Heart left ventricle (tissue), 16 donors: Measurements from ENCODE around the gene ARHGAP24. TPM values are rescaled to one million over a fixed set of nuclear protein-coding genes. Genes with fewer than 3 reads are reported as not detected.

Source experiments
- ATAC-seq, 4 donors: fragments of 200-7000 bp; cut with Tn5 transposase; one replicate each; pipeline ENCODE4 v1.9.1; 2020 to 2022; ENCODE audit warnings: moderate library complexity in 4 of 4, mild to moderate bottlenecking in 3 of 4, moderate number of reproducible peaks in 1 of 4
- DNase-seq, 5 donors: peaks; one replicate each; pipeline ENCODE4 v3.0.0-alpha.2; 2020
- H3K27ac ChIP-seq, 12 donors: fragments of 200-600 bp; sonication (generic) in 4 of 12; one replicate each; pipeline versions ENCODE4 v1.5.0 to v1.8.0; 2016 to 2022; ENCODE audit warnings: mild to moderate bottlenecking in 2 of 12
- H3K27me3 ChIP-seq, 9 donors: fragments of 200-600 bp; sonication (generic) in 2 of 9; one replicate each; pipeline versions ENCODE4 v1.5.1 to v1.8.0; 2016 to 2022; ENCODE audit warnings: mild to moderate bottlenecking in 3 of 9
- H3K36me3 ChIP-seq, 9 donors: fragments of 200-600 bp; sonication (generic) in 2 of 9; one replicate each; pipeline versions ENCODE4 v1.5.0 to v1.8.0; 2018 to 2022; ENCODE audit warnings: mild to moderate bottlenecking in 2 of 9
- H3K4me1 ChIP-seq, 12 donors: fragments of 200-600 bp; sonication (generic) in 4 of 12; one replicate each; pipeline versions ENCODE4 v1.5.0 to v1.8.0; 2016 to 2022; ENCODE audit warnings: mild to moderate bottlenecking in 3 of 12
- H3K4me3 ChIP-seq, 12 donors: fragments of 200-600 bp; sonication (generic) in 4 of 12; one replicate each; pipeline versions ENCODE4 v1.5.0 to v1.8.0; 2017 to 2022; ENCODE audit warnings: mild to moderate bottlenecking in 9 of 12, moderate library complexity in 4 of 12
- H3K9me3 ChIP-seq, 12 donors: fragments of 200-600 bp; sonication (generic) in 4 of 12; one replicate each; pipeline versions ENCODE4 v1.5.0 to v1.8.0; 2016 to 2022; ENCODE audit warnings: mild to moderate bottlenecking in 1 of 12
- POLR2A ChIP-seq, 2 donors: fragments of 450-650 bp; IDR thresholded peaks; one replicate each; pipeline ENCODE4 v1.6.1; 2017; ENCODE audit warnings: antibody characterized with exemption in 2 of 2, mild to moderate bottlenecking in 2 of 2, moderate library complexity in 2 of 2
- WGBS, 4 donors: extraction: QIAGEN DNeasy Blood & Tissue Kit in 2 of 4; methylation state at CpG; one replicate each; pipeline versions ENCODE4 v1.1.5 to v1.1.7; 2013 to 2018; 5-methylcytosine and 5-hydroxymethylcytosine counted together
- intact Hi-C, 10 donors: fragments of 100-400 bp; cut with DNase I; formaldehyde crosslinking; loops; one replicate each; pipeline versions ENCODE4 v1.11.1 to v1.14.2; 2022
- polyA plus RNA-seq, 2 donors: library from polyadenylated mRNA; stranded (reverse); fragments of 200-250 nt; gene quantifications; one replicate each; pipeline ENCODE4 v1.2.3, GENCODE V29; 2013
- total RNA-seq, 9 donors: library from RNA; depleted of rRNA in 2 of 9; stranded (reverse); fragments of >200 nt in 2 of 9; fragmentation: NEBNext Ultra II Directional in 3 of 9; extraction: Animal tissue kit (Norgen Biotek cat#: 25700) in 3 of 9; gene quantifications; one replicate each; pipeline versions ENCODE4 v1.1.0 to v1.2.4, GENCODE V29; 2016 to 2023
- TF ChIP-seq, protein P1 (sequence below), 12 donors: fragments of 200-600 bp; sonication (generic) in 4 of 12; IDR thresholded peaks; one replicate each; pipeline versions ENCODE4 v1.5.0 to v1.8.0; 2018 to 2022; ENCODE audit warnings: antibody characterized with exemption in 12 of 12, mild to moderate bottlenecking in 5 of 12
- donor health status: ischemic (EF 13 %, LVEDD 7.1; RV severe dilation, severe dysfunction).
- donor health status: healthy with polysubstance abuse.
- donor health status: DM: no; HTN: yes; CAD: no.
- donor health status: DM: no; HTN: no; CAD: no.
- donor health status: ischemic (EF 25% LVEDD 6.9; RV normal size, moderate dysfunction).
- donor health status: ischemic (EF 25% LVEDD 5.7; RV mildly dilated, moderate dysfunction).
- donor health status: healthy.
- donor health status: DM: yes; HTN: yes; CAD: no.
- donor health status: ischemic (EF 35%, LVEDD 5.7; RV mildly dilated, moderate dysfunction).
- donor health status: nonischemic (EF 11% LVEDD 7.7; RV severe dilation, severe dysfunction).
- donor health status: DM: yes; HTN: yes; CAD: no.
- donor health status: PGD.
- donor health status: ischemic (EF 29% LVEDD 5.4; RV normal size, mild dysfunction).
- donor health status: nonischemic (EF 23%, LVEDD 6.1; RV moderate dilation, normal function).

ARHGAP24 gene
- total and polyA plus RNA-seq, 11 donors: 4.5 to 36.9 (median 18.9) TPM

DNA sequence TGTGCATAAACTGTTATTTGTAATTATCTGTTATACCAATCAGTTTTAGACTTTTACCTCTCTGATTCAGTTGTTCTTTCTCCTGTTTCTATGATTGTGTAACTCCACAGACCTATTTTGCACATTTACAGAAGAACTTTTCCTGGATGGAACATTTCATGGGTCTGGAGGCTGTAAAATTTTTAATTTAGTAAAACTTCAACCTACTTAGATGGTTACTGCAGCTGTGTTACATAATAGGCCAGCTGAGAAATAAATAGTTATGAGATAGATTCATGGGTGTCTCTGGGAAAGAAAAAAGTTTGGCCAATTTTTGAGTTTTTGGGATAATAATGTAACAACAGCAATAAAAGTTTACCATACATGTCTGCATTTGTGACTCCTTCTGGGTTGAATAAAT lies 253.5 kb downstream of the ARHGAP24 start:
- TF ChIP-seq POLR2A (IDR thresholded peaks at IDR 0.05): no peak
- TF ChIP-seq, protein P1, sequence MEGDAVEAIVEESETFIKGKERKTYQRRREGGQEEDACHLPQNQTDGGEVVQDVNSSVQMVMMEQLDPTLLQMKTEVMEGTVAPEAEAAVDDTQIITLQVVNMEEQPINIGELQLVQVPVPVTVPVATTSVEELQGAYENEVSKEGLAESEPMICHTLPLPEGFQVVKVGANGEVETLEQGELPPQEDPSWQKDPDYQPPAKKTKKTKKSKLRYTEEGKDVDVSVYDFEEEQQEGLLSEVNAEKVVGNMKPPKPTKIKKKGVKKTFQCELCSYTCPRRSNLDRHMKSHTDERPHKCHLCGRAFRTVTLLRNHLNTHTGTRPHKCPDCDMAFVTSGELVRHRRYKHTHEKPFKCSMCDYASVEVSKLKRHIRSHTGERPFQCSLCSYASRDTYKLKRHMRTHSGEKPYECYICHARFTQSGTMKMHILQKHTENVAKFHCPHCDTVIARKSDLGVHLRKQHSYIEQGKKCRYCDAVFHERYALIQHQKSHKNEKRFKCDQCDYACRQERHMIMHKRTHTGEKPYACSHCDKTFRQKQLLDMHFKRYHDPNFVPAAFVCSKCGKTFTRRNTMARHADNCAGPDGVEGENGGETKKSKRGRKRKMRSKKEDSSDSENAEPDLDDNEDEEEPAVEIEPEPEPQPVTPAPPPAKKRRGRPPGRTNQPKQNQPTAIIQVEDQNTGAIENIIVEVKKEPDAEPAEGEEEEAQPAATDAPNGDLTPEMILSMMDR (IDR thresholded peaks at IDR 0.05): no peak
- intact Hi-C loops: loop anchor here in 2 of 10 donors (5.0 to 10.0 kb wide), 2 partner anchors 131 to 134 kb away; no protein-coding TSS in a partner anchor

DNA sequence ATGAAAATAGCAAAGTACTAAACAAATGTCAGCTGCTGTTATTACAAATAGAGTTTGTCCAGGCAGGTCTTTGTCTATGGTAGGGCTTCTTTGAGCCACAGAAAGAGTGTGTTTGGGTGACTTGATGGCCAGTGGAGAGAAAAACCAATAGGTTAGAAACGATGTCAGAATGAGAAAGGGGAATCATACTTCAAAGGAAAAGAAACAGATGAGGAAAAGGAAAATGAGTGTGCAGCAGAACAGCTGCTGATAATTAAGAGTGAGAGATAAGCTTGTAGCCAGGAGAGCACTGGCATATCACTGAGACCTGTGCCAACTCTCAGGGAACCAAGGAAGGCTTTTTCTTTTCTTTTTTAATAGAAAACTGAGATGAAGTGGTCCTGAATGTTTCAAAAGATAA lies 257.2 kb downstream of the ARHGAP24 start:
- no peak for DNase-seq
- Histone ChIP-seq H3K27ac (peak overlapping the region in 5 of 12 donors; percentile 2 to 17 (median 15)), H3K36me3 (no peaks in the 10 kb centered on the region), H3K27me3 (no peaks in the 10 kb centered on the region), H3K4me3 (no peak overlapping the region), H3K4me1 (peaks cover 3 to 71% (median 21%) of the 10 kb centered on the region in 12 donors), H3K9me3 (no peaks in the 10 kb centered on the region)
- WGBS, 4 donors: 6 to 11% (median 8%) methylated on average over 1 of the region's 1 CpG
- intact Hi-C loops: no loop called here
- TF ChIP-seq, protein P1 (IDR thresholded peaks at IDR 0.05): no peak
- ATAC-seq: no peak

More for the DNA sequence above, 253.5 kb downstream of the ARHGAP24 start:
- DNase-seq: no peak
- H3K9me3 ChIP-seq: no peaks in the 10 kb centered on the region
- no peak for ATAC-seq
- no peaks in the 10 kb centered on the region for H3K36me3 ChIP-seq
- H3K27ac ChIP-seq: peak overlapping the region in 5 of 12 donors; percentile 1 to 39 (median 22)
- peaks cover 0 to 65% (median 32%) of the 10 kb centered on the region in 12 donors for H3K4me1 ChIP-seq
- no peaks in the 10 kb centered on the region for H3K27me3 ChIP-seq
- no peak overlapping the region for H3K4me3 ChIP-seq

DNA sequence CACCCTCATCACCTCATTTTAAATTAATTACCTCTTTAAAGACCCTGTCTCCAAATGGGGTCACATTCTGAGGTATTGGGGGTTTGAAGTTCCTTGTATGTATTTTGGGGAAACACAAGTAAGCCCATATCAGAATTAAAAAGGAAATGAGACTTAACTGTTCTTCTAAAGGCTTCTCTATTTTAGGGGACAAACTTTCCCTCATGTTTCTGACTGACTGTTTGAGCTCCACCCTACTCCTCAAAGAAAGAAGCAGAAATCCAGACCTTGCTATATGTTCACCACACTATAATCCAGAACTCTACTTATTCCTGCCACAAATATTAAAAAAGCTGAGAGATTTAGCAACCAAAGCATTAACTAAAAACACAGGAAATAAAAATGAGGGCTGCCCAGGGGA lies 258.8 kb downstream of the ARHGAP24 start:
- peaks cover 3 to 63% (median 18%) of the 10 kb centered on the region in 12 donors for H3K4me1 ChIP-seq
- no peaks in the 10 kb centered on the region for H3K36me3 ChIP-seq
- H3K9me3 ChIP-seq: no peaks in the 10 kb centered on the region
- no peaks in the 10 kb centered on the region for H3K27me3 ChIP-seq
- ATAC-seq (peak in 2 of 4 donors; percentile 25 to 47), DNase-seq (no peak)
- TF ChIP-seq, protein P1 (IDR thresholded peaks at IDR 0.05): no peak
- no peak for TF ChIP-seq POLR2A (IDR thresholded peaks at IDR 0.05)
- peak overlapping the region in 9 of 12 donors; percentile 32 to 73 (median 45) for H3K27ac ChIP-seq
- no peak overlapping the region for H3K4me3 ChIP-seq
- intact Hi-C loops: no loop called here

DNA sequence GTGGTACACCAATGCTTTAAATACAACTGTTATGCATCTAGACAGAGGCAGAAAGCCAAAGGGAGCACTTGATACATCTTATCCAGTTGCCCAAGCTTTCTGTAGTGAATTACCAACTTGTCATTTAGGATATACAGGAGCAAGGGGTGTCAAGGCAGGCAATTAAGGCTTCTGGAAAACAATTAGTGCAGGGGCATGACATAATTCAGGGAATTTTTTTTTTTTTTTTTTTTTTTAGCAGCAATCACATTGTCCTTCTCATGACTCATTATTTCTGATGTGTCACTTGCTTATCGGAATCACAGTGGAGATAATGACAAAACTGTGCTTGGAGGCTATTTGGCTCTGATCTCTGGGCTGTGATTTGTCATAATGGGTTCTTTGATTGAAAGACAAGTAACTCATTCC lies 259.5 kb downstream of the ARHGAP24 start:
- Histone ChIP-seq H3K36me3 (no peaks in the 10 kb centered on the region), H3K27me3 (no peaks in the 10 kb centered on the region), H3K9me3 (no peaks in the 10 kb centered on the region), H3K4me3 (no peak overlapping the region), H3K4me1 (peaks cover 3 to 59% (median 16%) of the 10 kb centered on the region in 12 donors), H3K27ac (peak overlapping the region in 9 of 12 donors; percentile 32 to 73 (median 45))
- ATAC-seq: peak; percentile 49 to 84 (median 72)
- no peak for DNase-seq
- TF ChIP-seq, protein P1 (IDR thresholded peaks at IDR 0.05): no peak
- no peak for TF ChIP-seq POLR2A (IDR thresholded peaks at IDR 0.05)
- 10 to 15% (median 14%) methylated on average over 1 of the region's 1 CpG for WGBS, 4 donors
- intact Hi-C loops: no loop called here
